GM21723 (cell line): ENCODE data around the gene RNF182.

Source experiments
- ATAC-seq: cut with Tn5 transposase; IDR thresholded peaks from one replicate; pipeline ENCODE4 v1.9.1; 2021; ENCODE audit warnings: mild to moderate bottlenecking, moderate library complexity; ENCODE audit not compliant: unreplicated experiment

Gene RNF182

DNA sequence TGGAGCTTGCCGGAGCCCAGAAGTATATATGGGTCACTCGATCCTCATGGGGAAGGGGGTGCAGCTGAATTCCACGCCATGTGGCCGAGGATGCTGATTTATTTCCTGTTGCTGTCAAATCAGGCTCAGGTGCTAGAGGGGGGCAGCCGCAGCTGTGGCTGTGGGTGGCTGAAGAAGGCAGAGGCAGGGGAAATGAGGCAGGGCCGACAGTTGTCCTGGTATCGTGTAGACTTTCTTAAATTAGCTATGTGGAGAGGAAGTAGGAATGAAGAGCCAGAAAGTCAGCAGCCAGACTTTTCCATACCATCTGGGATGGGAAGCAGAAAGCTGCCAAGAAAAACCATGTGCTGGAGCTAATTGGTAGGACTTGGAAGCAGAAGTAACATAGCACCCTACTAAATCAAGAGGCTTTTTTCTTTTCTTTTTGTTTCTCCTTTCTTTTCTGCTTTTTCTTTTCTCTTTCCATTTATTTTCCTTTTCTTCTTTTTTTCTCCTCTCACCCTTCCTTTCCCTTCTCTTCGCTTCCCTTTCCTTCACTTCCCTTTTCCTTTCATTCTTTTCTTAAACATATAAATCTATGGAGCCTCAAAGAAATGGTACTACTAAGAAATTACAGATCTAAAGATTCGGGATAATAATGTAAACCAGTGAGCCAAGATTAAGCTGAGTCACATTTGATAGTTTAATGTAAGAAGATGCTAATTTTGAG is 102.2 kb downstream of the RNF182 start:
- no peak for ATAC-seq

GRCh38 chr6:14028631-14029030 is 103.9 kb downstream of the RNF182 start:
- no peak for ATAC-seq

DNA sequence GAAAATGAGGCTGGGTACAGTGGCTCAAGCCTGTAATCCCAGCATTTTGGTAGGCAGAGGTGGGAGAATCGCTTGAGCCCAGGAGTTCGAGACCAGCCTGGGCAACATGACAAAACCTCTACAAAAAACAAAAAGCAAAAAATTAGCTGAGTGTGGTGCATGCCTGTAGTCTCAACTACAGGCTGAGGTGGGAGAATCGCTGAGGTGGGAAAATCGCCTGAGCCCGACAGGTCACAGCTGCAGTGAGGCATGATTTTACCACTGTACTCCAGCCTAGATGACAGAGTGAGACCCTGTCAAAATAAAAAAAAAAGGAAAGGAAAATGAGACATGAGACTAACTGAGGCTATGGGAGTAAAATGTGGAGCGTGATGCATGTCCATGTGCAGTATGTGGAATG is 104.9 kb downstream of the RNF182 start:
- no peak for ATAC-seq
